Measurements from ENCODE around the gene SHTN1.

The SHTN1 gene

GRCh38 chr10:116866066-116866465, 138.9 kb downstream of the SHTN1 start:
- DNase-seq = no peak

GRCh38 chr10:116864436-116864835, 140.6 kb downstream of the SHTN1 start:
- DNase-seq = no peak

GRCh38 chr10:116861796-116862195, 143.2 kb downstream of the SHTN1 start:
- DNase-seq = no peak

- no peak for DNase-seq
These were observed 147.8 kb downstream of the SHTN1 start for GRCh38 chr10:116857156-116857555.

- DNase-seq = no peak
These were observed 151.3 kb downstream of the SHTN1 start for GRCh38 chr10:116853701-116854100.

- DNase-seq = no peak
These were observed 151.7 kb downstream of the SHTN1 start for GRCh38 chr10:116853287-116853686.

GRCh38 chr10:116852246-116852645, 152.7 kb downstream of the SHTN1 start:
- no peak for DNase-seq

GRCh38 chr10:116850058-116850611, 154.9 kb downstream of the SHTN1 start:
- DNase-seq = no peak

GRCh38 chr10:116849248-116850057, 155.5 kb downstream of the SHTN1 start, which contains the start of gene ENO4:
TSS of gene ENO4 (plus strand) at chr10:116849499. CDS start at chr10:116849567, 68 bp downstream.
- DNase-seq = peak; percentile 29

- DNase-seq = no peak
These were observed 156.1 kb downstream of the SHTN1 start for GRCh38 chr10:116848944-116849247.

GRCh38 chr10:116848032-116848943, 156.7 kb downstream of the SHTN1 start:
- DNase-seq = no peak

- DNase-seq = no peak
These were observed 159.2 kb downstream of the SHTN1 start for GRCh38 chr10:116845823-116846222.

- DNase-seq = no peak
These were observed 164.5 kb downstream of the SHTN1 start for GRCh38 chr10:116840389-116841075.

- DNase-seq = no peak
These were observed 166.8 kb downstream of the SHTN1 start for GRCh38 chr10:116838143-116838725.

GRCh38 chr10:116836902-116837523, 168.0 kb downstream of the SHTN1 start:
- DNase-seq = no peak

- peak; percentile 16 for DNase-seq
These were observed 168.9 kb downstream of the SHTN1 start for GRCh38 chr10:116836083-116836482.

- no peak for DNase-seq
These were observed 169.3 kb downstream of the SHTN1 start for GRCh38 chr10:116835658-116836057.

GRCh38 chr10:116833986-116834985, 170.7 kb downstream of the SHTN1 start:
- DNase-seq = no peak

GRCh38 chr10:116831790-116832189, 173.2 kb downstream of the SHTN1 start:
- no peak for DNase-seq
